ENCODE data around the gene FAM184A.

Gene FAM184A

DNA sequence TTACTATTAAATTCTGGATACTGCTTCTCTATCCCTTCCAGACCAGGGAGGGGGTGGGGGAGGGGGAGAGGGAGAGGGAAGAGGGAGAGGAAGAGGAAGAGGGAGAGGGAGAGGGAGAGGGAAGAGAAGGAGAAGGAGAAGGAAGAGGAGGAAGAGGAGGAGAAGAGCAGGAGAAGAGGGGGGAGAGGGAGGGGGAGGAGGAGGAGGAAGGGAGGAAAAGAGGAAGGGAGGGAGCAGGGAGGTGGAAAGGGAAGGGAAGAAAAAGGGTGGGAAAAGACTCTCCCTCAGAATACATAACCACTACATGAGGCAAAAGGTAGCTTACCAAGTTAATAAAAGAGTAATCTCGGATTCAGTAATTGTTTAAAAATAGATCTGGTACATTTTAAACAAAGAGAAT is 46.0 kb downstream of the FAM184A start:
- no peak for DNase-seq (ENCODE audit: low read depth)
- TF ChIP-seq CTCF (IDR thresholded peaks at IDR 0.05; ENCODE audit: low read depth, low read length, missing control alignments): no peak
- no peak overlapping the region for H3K4me3 ChIP-seq (ENCODE audit: low read depth, low read length)

DNA sequence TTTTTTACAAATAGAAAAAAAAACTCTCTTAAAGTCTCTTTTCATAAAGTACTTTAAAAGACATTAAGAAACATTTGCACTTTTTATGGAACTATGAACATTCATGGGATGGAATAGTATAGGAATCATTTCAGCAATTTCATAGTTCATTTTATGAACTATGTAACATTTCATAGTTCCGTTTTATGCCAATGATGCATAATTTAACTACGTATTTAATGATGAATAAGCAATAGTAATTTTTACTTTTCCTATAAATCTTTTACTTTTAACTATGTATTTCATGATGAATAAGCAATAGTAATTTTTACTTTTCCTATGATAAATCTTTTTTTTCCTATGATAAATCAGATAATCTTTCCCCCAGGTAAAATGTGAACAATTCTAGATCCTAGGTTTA is 47.7 kb downstream of the FAM184A start:
- H3K4me3 ChIP-seq (ENCODE audit: low read depth, low read length): no peak overlapping the region
- no peak for DNase-seq (ENCODE audit: low read depth)
- TF ChIP-seq CTCF (IDR thresholded peaks at IDR 0.05; ENCODE audit: low read depth, low read length, missing control alignments): no peak

DNA sequence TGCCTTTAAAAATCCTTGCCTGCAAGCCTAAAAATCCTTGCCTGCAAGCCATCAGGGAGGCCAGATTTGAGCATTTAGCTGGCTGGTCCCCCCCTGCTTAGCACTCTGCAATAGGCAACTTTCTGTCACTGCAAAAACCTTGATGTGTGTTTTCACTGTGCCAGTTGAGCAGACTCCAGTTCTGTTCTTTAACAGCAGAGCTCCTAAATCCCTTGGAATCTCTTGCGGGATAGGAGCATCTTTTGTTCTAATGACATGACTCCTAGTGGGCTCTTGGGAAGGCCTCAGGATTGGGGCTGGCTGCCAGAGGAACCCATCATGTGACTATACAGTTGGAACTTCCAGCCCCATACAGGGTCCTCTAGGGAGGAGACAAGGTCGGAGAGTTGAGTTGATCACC is 50.4 kb downstream of the FAM184A start:
- no peak for DNase-seq (ENCODE audit: low read depth)
- H3K4me3 ChIP-seq (ENCODE audit: low read depth, low read length): no peak overlapping the region
- no peak for TF ChIP-seq CTCF (IDR thresholded peaks at IDR 0.05; ENCODE audit: low read depth, low read length, missing control alignments)

GRCh38 chr6:119027465-119027864 is 51.0 kb downstream of the FAM184A start:
- no peak for DNase-seq (ENCODE audit: low read depth)

DNA sequence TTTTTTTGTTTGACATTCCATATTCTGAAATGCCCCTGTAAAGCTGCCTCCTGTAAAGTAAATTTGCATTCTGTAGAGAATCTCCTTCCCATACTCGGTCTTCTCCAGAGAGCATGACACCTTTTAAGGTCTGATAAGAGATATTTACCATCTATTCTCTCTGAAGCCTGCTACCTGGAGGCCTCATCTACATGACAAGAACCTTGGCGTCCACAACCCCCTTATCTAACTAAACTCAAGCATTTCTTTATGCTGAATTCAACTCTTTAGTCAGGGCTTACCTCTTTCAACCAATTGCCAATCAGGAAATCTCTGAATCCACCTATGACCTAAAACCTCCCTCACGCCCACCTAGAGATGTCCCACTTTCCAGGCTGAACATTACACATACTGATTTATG is 51.6 kb downstream of the FAM184A start:
- no peak for DNase-seq (ENCODE audit: low read depth)
- no peak for TF ChIP-seq CTCF (IDR thresholded peaks at IDR 0.05; ENCODE audit: low read depth, low read length, missing control alignments)
- no peak overlapping the region for H3K4me3 ChIP-seq (ENCODE audit: low read depth, low read length)

More at GRCh38 chr6:119027465-119027864, 51.0 kb downstream of the FAM184A start:
- TF ChIP-seq CTCF (IDR thresholded peaks at IDR 0.05; ENCODE audit: low read depth, low read length, missing control alignments): no peak
- no peak overlapping the region for H3K4me3 ChIP-seq (ENCODE audit: low read depth, low read length)

DNA sequence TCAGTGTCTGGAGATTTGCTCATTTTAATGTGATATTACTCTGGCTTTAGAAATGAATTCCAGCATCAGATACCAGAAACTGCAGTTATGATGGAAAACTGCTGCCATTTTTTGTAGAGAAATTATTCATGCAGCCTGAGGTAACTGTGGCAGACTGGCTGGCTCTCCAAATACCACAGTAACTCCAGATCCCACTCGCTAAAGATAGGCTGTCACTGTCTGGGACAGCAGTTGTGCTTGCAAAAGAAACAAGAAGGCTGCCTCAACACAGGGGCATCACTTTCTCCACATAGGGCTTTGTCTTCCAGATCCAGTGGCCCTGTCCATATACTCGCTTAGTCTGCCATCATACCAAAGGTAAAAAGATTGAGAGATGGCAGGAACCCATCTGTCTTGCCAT is 52.7 kb downstream of the FAM184A start:
- no peak for DNase-seq (ENCODE audit: low read depth)
- no peak for TF ChIP-seq CTCF (IDR thresholded peaks at IDR 0.05; ENCODE audit: low read depth, low read length, missing control alignments)
- no peak overlapping the region for H3K4me3 ChIP-seq (ENCODE audit: low read depth, low read length)

DNA sequence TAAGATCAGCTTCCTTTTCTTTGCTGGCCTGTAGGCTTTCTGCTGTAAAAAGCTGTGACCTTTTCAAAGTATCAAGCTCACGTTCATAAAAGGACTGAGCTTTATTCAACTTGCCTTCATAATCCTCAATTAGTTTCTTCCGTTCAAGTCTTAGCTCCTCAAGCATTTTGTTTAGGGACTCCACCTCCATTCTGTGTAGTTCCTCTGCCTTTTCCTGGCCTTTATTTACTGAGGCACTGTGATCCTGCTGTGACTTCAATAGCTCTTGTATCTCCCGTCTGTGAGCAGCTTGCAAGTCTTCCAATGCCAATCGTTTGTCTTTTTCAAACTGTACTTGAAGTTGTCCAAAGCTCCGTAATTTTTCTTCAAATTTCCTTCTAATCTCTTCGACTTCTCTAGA is 54.4 kb downstream of the FAM184A start:
- H3K4me3 ChIP-seq (ENCODE audit: low read depth, low read length): no peak overlapping the region
- TF ChIP-seq CTCF (IDR thresholded peaks at IDR 0.05; ENCODE audit: low read depth, low read length, missing control alignments): no peak
- DNase-seq (ENCODE audit: low read depth): no peak
